GM12875 (cell line): ENCODE measurements around the gene NEU1.
"Not testable (repeated sequence)": the region's sequence is repeated elsewhere in the genome, so short reads cannot be mapped to it uniquely, and the experiment has no call there.

Experiments used
- H3K4me3 ChIP-seq: one replicate; pipeline ENCODE4 v1.5.1; 2011; ENCODE audit warnings: low read depth, low read length, control low read depth
- CTCF ChIP-seq: IDR thresholded peaks from 2 replicates; pipeline ENCODE4 v1.5.1; 2011; ENCODE audit warnings: low read depth, mild to moderate bottlenecking, control low read depth, inconsistent platforms, low read length, moderate library complexity, borderline replicate concordance; ENCODE audit not compliant: insufficient read depth

NEU1 gene

DNA sequence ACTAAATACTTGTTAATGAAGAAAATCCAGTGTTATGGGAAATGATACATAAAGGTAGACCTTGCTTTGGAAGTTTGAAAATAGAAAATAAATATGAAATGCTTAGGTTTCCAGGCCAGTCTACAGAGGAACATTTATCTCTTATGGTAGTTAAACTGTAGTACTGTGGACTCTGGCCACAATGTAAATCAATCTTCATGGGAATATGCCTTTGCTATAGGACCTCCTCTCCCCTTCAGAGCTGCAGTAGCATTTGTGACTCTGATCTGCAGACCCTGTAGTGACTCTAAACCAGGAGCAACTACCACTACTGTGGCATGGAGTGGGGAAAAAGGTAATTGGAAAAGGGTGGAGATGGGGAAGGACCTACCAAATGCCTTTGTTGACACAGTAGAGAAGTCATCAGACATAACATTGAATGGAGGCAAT lies 42.7 kb downstream of the NEU1 start:
- H3K4me3 ChIP-seq = no peak overlapping the region
- TF ChIP-seq CTCF = no peak

DNA sequence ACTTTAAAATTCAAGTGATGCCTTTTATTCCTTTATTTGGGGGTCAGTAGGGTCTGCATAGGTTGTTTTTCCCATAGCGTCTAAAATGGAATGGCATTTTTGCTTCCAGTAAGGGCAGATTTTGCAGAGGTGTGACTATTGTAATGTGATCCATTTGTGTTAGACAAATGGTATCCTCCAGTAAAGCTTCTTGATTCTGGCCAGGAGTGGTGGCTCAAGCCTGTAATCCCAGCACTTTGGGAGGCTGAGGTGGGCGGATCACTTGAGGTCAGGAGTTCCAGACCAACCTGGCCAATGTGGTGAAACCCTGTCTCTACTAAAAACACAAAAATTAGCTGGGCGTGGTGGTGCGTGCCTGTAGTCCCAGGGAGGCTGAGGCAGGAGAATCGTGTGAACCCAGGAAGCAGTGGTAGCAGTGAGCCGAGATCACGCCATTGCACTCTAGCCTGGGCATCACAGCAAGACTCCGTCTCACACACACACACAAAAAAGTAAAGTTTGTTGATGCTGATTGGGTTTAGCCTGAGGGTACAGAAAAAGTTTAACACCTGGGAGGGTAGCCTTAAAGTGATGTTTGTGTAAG lies 44.6 kb downstream of the NEU1 start:
- not testable (repeated sequence) for H3K4me3 ChIP-seq

DNA sequence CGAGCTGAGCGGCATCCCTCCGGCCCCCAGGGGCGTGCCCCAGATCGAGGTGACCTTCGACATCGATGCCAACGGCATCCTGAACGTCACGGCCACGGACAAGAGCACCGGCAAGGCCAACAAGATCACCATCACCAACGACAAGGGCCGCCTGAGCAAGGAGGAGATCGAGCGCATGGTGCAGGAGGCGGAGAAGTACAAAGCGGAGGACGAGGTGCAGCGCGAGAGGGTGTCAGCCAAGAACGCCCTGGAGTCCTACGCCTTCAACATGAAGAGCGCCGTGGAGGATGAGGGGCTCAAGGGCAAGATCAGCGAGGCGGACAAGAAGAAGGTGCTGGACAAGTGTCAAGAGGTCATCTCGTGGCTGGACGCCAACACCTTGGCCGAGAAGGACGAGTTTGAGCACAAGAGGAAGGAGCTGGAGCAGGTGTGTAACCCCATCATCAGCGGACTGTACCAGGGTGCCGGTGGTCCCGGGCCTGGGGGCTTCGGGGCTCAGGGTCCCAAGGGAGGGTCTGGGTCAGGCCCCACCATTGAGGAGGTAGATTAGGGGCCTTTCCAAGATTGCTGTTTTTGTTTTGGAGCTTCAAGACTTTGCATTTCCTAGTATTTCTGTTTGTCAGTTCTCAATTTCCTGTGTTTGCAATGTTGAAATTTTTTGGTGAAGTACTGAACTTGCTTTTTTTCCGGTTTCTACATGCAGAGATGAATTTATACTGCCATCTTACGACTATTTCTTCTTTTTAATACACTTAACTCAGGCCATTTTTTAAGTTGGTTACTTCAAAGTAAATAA lies 45.3 kb downstream of the NEU1 start:
- peak overlapping the region; percentile 16 for H3K4me3 ChIP-seq

GRCh38 chr6:31815025-31815838 lies 47.4 kb downstream of the NEU1 start, which contains the start of the genes HSPA1A and HSPA1L:
TSS of gene HSPA1A (plus strand) at chr6:31815543. CDS start at chr6:31815757, 214 bp downstream.
TSS of gene HSPA1L (minus strand) at chr6:31815283. CDS start at chr6:31811972, 3,311 bp downstream.
- peak within 1 kb of the TSS; percentile 40 for H3K4me3 ChIP-seq
- TF ChIP-seq CTCF = no peak

DNA sequence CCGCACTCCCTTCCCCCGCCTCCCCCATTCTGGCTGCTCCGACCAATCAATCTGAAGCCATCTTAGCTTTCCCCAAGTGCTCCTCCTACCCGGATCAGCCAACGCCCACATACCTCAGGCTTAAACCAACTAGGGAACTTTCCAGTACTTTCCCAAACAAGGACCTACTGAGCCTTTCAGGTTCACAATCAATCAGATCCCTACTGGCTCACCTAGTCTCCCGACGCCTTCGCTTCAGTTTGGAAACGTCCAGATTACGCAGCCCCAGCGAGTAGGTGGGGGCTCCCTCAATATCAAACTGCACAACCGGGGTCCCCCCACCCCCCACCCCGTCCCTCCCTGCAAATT lies 48.0 kb downstream of the NEU1 start:
- peak overlapping the region; percentile 40 for H3K4me3 ChIP-seq
- TF ChIP-seq CTCF = no peak

GRCh38 chr6:31813465-31813849 lies 49.2 kb downstream of the NEU1 start:
- H3K4me3 ChIP-seq = no peak overlapping the region
- no peak for TF ChIP-seq CTCF

DNA sequence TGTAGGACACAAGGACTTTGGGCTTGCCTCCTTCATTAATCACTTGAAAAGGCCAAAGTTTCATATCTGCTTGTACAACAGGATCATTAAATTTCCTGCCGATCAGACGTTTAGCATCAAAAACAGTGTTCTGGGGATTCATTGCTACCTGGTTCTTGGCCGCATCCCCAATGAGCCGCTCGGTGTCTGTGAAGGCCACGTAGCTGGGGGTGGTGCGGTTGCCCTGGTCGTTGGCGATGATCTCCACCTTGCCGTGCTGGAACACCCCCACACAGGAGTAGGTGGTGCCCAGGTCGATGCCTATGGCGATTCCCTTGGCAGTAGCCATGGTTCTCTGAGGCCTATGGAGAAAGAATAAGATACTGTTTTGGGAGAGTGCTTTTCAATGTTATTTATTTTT lies 51.0 kb downstream of the NEU1 start:
- TF ChIP-seq CTCF = no peak

GRCh38 chr6:31808599-31808998 lies 54.0 kb downstream of the NEU1 start:
- not testable (repeated sequence) for H3K4me3 ChIP-seq

More for the DNA sequence above, 51.0 kb downstream of the NEU1 start:
- no peak overlapping the region for H3K4me3 ChIP-seq
